Fibroblast of lung (primary cell): Measurements from ENCODE around the gene HECW1. TPM values are rescaled to one million over a fixed set of nuclear protein-coding genes. Genes with fewer than 3 reads are reported as not detected.

Experiments
- DNase-seq, 2 donors: peaks; one replicate each; pipeline versions ENCODE4 v3.0.0 to v3.0.0-alpha.2; 2010; ENCODE audit warnings: low read depth in 2 of 2
- H2AFZ ChIP-seq: 2 replicates; pipeline ENCODE4 v1.5.1; 2012; ENCODE audit warnings: low read length, control low read depth, inconsistent platforms
- H3K27ac ChIP-seq: 2 replicates; pipeline ENCODE4 v1.5.1; 2011; ENCODE audit warnings: low read length, control low read depth; ENCODE audit not compliant: insufficient read depth
- H3K27me3 ChIP-seq: 2 replicates; pipeline ENCODE4 v1.5.1; 2011; ENCODE audit warnings: mild to moderate bottlenecking, low read length; ENCODE audit not compliant: control insufficient read depth, insufficient read depth
- H3K36me3 ChIP-seq: 2 replicates; pipeline ENCODE4 v1.5.1; 2011; ENCODE audit warnings: low read length; ENCODE audit not compliant: control insufficient read depth, insufficient read depth
- H3K4me1 ChIP-seq: 2 replicates; pipeline ENCODE4 v1.5.1; 2011; ENCODE audit warnings: low read length; ENCODE audit not compliant: control insufficient read depth, insufficient read depth; ENCODE audit errors: extremely low read depth
- H3K4me2 ChIP-seq: 2 replicates; pipeline ENCODE4 v1.5.1; 2011; ENCODE audit warnings: low read length, control low read depth; ENCODE audit not compliant: insufficient read depth; ENCODE audit errors: extremely low read depth
- H3K4me3 ChIP-seq, 4 experiments: fragments of 200-600 bp in 1 of 4; sonication (generic) in 1 of 4; replicated peaks in 1 of 4; 2 replicates each; pipeline ENCODE4 v1.5.1; 2011 to 2016; ENCODE audit warnings: low read length in 4 of 4, low read depth in 3 of 4, mild to moderate bottlenecking in 3 of 4, control low read depth in 2 of 4, inconsistent platforms in 1 of 4, mixed read lengths in 1 of 4; ENCODE audit not compliant: insufficient read depth in 1 of 4; ENCODE audit errors: control extremely low read depth in 1 of 4
- H3K79me2 ChIP-seq: 2 replicates; pipeline ENCODE4 v1.5.1; 2012; ENCODE audit warnings: mild to moderate bottlenecking, low read length, inconsistent platforms; ENCODE audit not compliant: control insufficient read depth, insufficient read depth
- H3K9ac ChIP-seq: 2 replicates; pipeline ENCODE4 v1.5.1; 2011; ENCODE audit warnings: mild to moderate bottlenecking, low read length, control low read depth; ENCODE audit not compliant: insufficient read depth
- H3K9me3 ChIP-seq: 2 replicates; pipeline ENCODE4 v1.5.1; 2012; ENCODE audit warnings: low read depth, low read length; ENCODE audit not compliant: control insufficient read depth, insufficient read depth
- H4K20me1 ChIP-seq: 2 replicates; pipeline ENCODE4 v1.5.1; 2011; ENCODE audit warnings: low read length; ENCODE audit not compliant: control insufficient read depth, insufficient read depth; ENCODE audit errors: extremely low read depth
- EZH2 ChIP-seq: IDR thresholded peaks from 2 replicates; pipeline ENCODE4 v1.5.1; 2012; ENCODE audit warnings: low read length, control low read depth, mild to moderate bottlenecking; ENCODE audit errors: missing control alignments
- polyA plus RNA-seq, 2 donors: library from polyadenylated mRNA; depleted of rRNA in 1 of 2; stranded (reverse) in 1 of 2; unstranded in 1 of 2; fragments of >200 nt; gene quantifications; 2 replicates each; pipeline ENCODE4 v1.2.1, GENCODE V29; 2011 to 2012; ENCODE audit warnings: missing spikeins in 1 of 2
- total RNA-seq: library from RNA; depleted of rRNA; stranded (reverse); fragments of >200 nt; gene quantifications from 2 replicates; pipeline ENCODE4 v1.2.1, GENCODE V29; 2014
- TF ChIP-seq, protein P1 (sequence below), 2 donors: IDR thresholded peaks in 1 of 2; conservative IDR thresholded peaks in 1 of 2; 1 replicate in 1 of 2; 2 replicates in 1 of 2; pipeline ENCODE4 v1.5.1; 2011 to 2012; ENCODE audit warnings: low read length in 2 of 2, control low read depth in 1 of 2, inconsistent platforms in 1 of 2, low read depth in 1 of 2, mild to moderate bottlenecking in 1 of 2

Gene HECW1
- total and polyA plus RNA-seq, 2 donors (not counting 1 experiment from before 2014, with no cell fraction given): 1.1 to 6.1 TPM

DNA sequence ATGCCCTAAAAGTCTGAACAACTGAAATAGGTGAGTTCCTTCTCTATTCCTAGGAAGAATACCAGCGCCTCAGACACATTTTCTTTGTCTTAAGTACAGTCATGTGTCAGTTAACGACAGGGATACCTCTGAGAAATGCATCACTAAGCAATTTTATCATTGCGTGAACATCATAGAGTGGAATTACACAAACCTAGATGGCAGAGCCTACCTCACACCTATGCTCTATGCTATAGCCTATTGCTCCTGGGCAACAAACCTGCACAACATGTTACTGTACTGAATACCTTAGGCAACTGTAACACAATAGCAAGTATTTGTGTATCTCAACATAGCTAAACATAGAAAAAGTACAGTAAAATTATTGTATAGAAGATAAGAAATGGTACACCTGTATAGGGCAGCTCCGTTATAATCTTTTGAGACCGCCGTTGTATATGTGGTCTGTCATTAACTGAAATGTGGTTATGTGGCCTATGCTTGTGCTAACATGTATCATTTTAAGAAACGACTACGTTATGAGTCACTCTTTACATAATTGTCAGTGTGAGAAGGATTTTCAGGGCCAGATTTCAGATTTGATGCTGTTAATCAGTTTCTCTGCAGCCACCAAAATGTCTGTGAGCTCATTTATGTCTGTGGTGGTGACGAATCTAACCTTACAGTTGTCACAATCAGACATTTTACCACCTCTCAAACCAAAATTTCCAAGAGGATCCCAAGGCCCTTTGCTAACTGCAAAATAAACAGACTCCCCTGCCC lies 404.3 kb downstream of the HECW1 start:
- peak; percentile 9 to 68 for DNase-seq
- Histone ChIP-seq H3K79me2 (no peaks in the 10 kb centered on the region), H4K20me1 (no peaks in the 10 kb centered on the region), H3K4me3 (no peak overlapping the region), H3K36me3 (no peaks in the 10 kb centered on the region), H3K27ac (no peak overlapping the region), H3K4me1 (no peaks in the 10 kb centered on the region), H3K9ac (no peak overlapping the region), H3K27me3 (no peaks in the 10 kb centered on the region), H2AFZ (no peak overlapping the region), H3K4me2 (no peak overlapping the region), H3K9me3 (no peaks in the 10 kb centered on the region)
- TF ChIP-seq EZH2: no peak
- TF ChIP-seq, protein P1, sequence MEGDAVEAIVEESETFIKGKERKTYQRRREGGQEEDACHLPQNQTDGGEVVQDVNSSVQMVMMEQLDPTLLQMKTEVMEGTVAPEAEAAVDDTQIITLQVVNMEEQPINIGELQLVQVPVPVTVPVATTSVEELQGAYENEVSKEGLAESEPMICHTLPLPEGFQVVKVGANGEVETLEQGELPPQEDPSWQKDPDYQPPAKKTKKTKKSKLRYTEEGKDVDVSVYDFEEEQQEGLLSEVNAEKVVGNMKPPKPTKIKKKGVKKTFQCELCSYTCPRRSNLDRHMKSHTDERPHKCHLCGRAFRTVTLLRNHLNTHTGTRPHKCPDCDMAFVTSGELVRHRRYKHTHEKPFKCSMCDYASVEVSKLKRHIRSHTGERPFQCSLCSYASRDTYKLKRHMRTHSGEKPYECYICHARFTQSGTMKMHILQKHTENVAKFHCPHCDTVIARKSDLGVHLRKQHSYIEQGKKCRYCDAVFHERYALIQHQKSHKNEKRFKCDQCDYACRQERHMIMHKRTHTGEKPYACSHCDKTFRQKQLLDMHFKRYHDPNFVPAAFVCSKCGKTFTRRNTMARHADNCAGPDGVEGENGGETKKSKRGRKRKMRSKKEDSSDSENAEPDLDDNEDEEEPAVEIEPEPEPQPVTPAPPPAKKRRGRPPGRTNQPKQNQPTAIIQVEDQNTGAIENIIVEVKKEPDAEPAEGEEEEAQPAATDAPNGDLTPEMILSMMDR (conservative IDR thresholded peaks at IDR 0.05 in 1 of 2, IDR thresholded peaks at IDR 0.05 in 1 of 2; ENCODE audit: low read depth in 1 of 2, low read length in 2 of 2): no peak

DNA sequence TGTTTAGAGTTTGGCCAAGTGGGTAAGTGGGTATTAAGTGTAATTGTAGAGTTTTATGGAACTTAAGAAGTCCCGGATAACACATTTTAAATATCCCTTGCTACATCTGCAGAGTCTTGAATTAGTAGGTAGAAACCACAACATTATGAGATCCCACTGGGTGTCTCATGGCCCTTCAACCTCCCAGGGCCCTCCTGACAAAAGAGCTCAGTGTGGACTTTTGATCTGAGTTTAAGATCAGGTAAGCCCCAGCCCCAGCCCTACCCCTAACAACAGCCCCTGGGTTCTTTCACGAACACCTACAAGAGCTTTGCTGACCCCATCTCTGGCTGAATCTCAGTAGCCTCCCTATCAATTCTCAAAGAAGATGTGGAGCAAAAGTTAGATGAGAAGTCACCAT lies 405.0 kb downstream of the HECW1 start:
- Histone ChIP-seq H2AFZ (no peak overlapping the region), H3K4me3 (no peak overlapping the region), H3K9ac (no peak overlapping the region), H3K79me2 (no peaks in the 10 kb centered on the region), H3K4me1 (peaks cover 2% of the 10 kb centered on the region), H3K27me3 (no peaks in the 10 kb centered on the region), H3K27ac (no peak overlapping the region), H3K36me3 (no peaks in the 10 kb centered on the region), H4K20me1 (no peaks in the 10 kb centered on the region), H3K9me3 (no peaks in the 10 kb centered on the region), H3K4me2 (no peak overlapping the region)
- TF ChIP-seq, protein P1 (conservative IDR thresholded peaks at IDR 0.05 in 1 of 2, IDR thresholded peaks at IDR 0.05 in 1 of 2; ENCODE audit: low read depth in 1 of 2, low read length in 2 of 2): no peak
- TF ChIP-seq EZH2: no peak
- DNase-seq: no peak

DNA sequence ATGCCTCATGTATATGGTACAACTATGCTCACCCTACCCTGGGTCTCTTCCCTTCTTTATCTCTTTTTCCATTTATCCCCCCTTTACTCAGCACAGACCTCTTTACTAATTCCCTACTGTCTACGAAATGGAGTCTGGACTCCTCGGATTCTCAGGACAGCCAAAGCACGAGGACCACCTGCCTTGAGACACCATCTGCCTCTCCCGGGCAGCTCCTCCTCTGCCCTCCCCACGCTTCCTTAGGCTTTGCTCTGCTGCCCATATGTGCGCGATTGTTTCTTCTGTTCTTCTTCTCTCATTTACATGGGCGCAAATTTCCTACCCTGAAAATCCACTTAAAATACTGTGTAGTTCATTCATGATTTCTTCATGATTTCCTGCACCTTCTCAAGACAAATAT lies 407.8 kb downstream of the HECW1 start:
- no peak for TF ChIP-seq EZH2
- TF ChIP-seq, protein P1 (conservative IDR thresholded peaks at IDR 0.05 in 1 of 2, IDR thresholded peaks at IDR 0.05 in 1 of 2; ENCODE audit: low read depth in 1 of 2, low read length in 2 of 2): no peak
- DNase-seq: no peak
- Histone ChIP-seq H3K36me3 (no peaks in the 10 kb centered on the region), H3K4me2 (no peak overlapping the region), H3K9me3 (no peaks in the 10 kb centered on the region), H3K4me3 (no peak overlapping the region), H3K9ac (no peak overlapping the region), H3K4me1 (peaks cover 2% of the 10 kb centered on the region), H2AFZ (no peak overlapping the region), H3K27me3 (no peaks in the 10 kb centered on the region), H3K79me2 (no peaks in the 10 kb centered on the region), H3K27ac (no peak overlapping the region), H4K20me1 (no peaks in the 10 kb centered on the region)
